NT2/D1 (cell line): ENCODE data around the gene KLK15.

Experiments
- SUZ12 ChIP-seq: IDR thresholded peaks from 2 replicates; pipeline ENCODE4 v1.6.1; 2011; ENCODE audit not compliant: insufficient read length, insufficient read depth; ENCODE audit errors: extremely low read depth
- YY1 ChIP-seq: IDR thresholded peaks from 2 replicates; pipeline ENCODE4 v1.6.1; 2011; ENCODE audit not compliant: insufficient read length, insufficient read depth
- ZNF274 ChIP-seq: IDR thresholded peaks from 2 replicates; pipeline ENCODE4 v1.6.1; 2011; ENCODE audit warnings: mild to moderate bottlenecking, low read depth, low read length

DNA sequence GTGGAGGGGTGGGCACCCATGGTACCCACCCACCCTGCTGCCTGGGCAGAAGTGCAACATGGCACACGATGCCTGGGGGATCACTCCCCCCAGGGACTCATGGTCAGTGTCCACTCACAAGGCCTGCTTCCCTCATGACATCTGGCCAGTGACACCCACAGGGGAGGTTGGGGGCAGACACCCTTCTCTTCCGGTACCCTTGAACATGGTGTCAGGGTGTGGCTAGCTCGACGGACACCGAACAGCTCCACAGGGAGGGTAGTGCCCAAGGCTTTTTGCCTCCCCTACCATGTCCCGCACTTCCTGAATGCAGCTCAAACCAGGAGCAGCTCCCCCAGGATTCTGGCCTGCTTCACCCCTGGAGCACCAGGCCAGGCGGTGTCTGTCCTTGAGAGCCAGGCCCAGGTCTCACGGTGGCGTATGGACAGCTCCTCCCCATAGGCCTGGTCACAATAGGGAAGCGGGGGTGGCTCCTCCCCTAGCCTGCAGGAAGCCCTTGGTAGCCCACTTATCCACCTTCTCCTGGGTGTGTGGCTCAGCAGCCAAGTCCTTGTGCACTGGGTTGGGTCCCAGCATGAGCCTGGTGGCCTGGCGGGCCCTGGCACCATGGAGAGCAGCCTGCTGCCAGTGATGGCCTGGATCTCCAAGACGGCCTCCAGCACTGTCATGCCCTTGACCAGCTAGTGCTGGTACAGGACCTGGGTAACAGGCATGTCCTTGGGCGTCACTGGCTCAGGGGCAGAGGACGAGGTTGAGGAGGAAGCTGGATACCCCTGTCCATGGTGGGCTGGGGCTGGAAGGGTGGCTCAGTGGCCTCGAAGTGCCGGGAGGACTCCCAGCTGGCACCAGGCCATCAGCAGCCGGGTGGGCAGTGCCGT, 35.4 kb downstream of the KLK15 start:
- TF ChIP-seq YY1 (no peak), ZNF274 (no peak), SUZ12 (no peak)
